Karpas-422 (cell line): ENCODE data around the gene PNPLA5. TPM values are rescaled to one million over a fixed set of nuclear protein-coding genes. Genes with fewer than 3 reads are reported as not detected.

Experiments
- DNase-seq: peaks from one replicate; pipeline ENCODE4 v3.0.0-alpha.2; 2015
- H2AFZ ChIP-seq: fragments of 200-600 bp; sonication (generic); 2 replicates; pipeline ENCODE4 v1.6.1; 2014; ENCODE audit warnings: antibody characterized with exemption, low read length, mixed read lengths
- H3K27ac ChIP-seq: fragments of 200-600 bp; sonication (generic); 2 replicates; pipeline ENCODE4 v1.5.1; 2014; ENCODE audit warnings: mild to moderate bottlenecking, low read length, moderate library complexity
- H3K27me3 ChIP-seq: fragments of 200-600 bp; sonication (generic); 2 replicates; pipeline ENCODE4 v1.6.1; 2014; ENCODE audit warnings: low read length, mixed read lengths
- H3K36me3 ChIP-seq: fragments of 200-600 bp; sonication (generic); 2 replicates; pipeline ENCODE4 v1.6.1; 2014; ENCODE audit warnings: low read length, mixed read lengths; ENCODE audit not compliant: insufficient read depth
- H3K4me1 ChIP-seq: fragments of 200-600 bp; sonication (generic); 2 replicates; pipeline ENCODE4 v1.6.1; 2014; ENCODE audit warnings: mild to moderate bottlenecking, low read length, mixed read lengths
- H3K4me2 ChIP-seq: fragments of 200-600 bp; sonication (generic); 2 replicates; pipeline ENCODE4 v1.6.1; 2014; ENCODE audit warnings: low read length, low read depth, mild to moderate bottlenecking; ENCODE audit not compliant: poor library complexity, severe bottlenecking
- H3K4me3 ChIP-seq: fragments of 200-600 bp; sonication (generic); 2 replicates; pipeline ENCODE4 v1.5.1; 2014; ENCODE audit warnings: mild to moderate bottlenecking, antibody characterized with exemption, low read length, mixed read lengths
- H3K79me2 ChIP-seq: fragments of 200-600 bp; sonication (generic); 2 replicates; pipeline ENCODE4 v1.6.1; 2014; ENCODE audit warnings: mild to moderate bottlenecking, low read length, mixed read lengths
- H3K9ac ChIP-seq: fragments of 200-600 bp; sonication (generic); 2 replicates; pipeline ENCODE4 v1.6.0; 2014; ENCODE audit warnings: low read length
- H3K9me2 ChIP-seq: fragments of 200-600 bp; sonication (generic), shearing (Covaris generic); replicated peaks from 2 replicates; pipeline ENCODE4 v1.6.0; 2014; ENCODE audit warnings: mild to moderate bottlenecking, low read length, moderate library complexity; ENCODE audit not compliant: insufficient read depth
- H3K9me3 ChIP-seq: fragments of 300-700, 200-600 bp; sonication (generic); 2 replicates; pipeline ENCODE4 v1.6.1; 2014; ENCODE audit warnings: low read length, mixed read lengths
- H4K20me1 ChIP-seq: fragments of 200-600 bp; sonication (generic); 2 replicates; pipeline ENCODE4 v1.6.1; 2014; ENCODE audit warnings: mild to moderate bottlenecking, antibody characterized with exemption, low read length, low read depth; ENCODE audit not compliant: insufficient read depth
- total RNA-seq: library from RNA; depleted of rRNA; stranded (reverse); fragments of >200 nt; shearing (Covaris generic); gene quantifications from 2 replicates; pipeline ENCODE4 v1.2.3, GENCODE V29; 2014; ENCODE audit warnings: low replicate concordance

The PNPLA5 gene
- total RNA-seq, 1 experiment from 2014 or later, result not detected

DNA sequence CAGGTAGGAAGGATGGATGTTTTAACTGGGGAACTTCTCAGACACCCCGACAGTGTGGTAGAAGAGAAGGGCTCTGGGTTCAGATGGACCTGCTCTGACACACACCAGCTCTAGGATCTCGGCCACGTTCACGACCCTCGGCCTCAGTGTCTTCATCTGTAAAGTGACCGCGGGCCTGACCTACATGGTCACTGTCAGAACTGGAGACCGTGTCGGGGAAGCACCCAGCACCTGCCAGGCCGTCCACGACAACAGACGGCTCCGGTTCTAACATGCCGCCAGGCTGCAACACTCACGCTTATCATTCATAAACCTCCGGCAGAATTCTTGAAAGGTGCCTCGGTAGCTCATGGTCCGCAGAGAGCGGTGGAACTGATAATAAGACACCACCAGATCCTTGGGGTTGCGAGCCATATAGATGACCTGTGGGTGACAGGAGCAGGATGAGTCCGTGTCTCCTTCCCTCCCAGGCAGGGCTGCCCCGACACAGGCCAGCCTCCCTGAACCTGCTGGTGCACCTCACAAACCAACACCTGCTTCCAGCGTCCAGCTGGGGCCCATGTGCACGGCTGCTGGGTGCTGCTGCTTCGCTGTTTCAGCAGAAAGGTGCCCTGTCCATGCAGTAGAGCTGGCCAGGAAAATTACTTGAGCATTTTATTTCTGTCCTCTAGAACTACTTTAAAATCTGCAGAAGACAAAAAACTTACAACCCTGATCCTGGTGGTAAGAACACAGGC, 53.1 kb downstream of the PNPLA5 start:
- no peak overlapping the region for H3K4me3 ChIP-seq
- no peaks in the 10 kb centered on the region; the same call in 1 of the 2 replicates for H4K20me1 ChIP-seq
- no peak overlapping the region for H3K27ac ChIP-seq
- no peaks in the 10 kb centered on the region for H3K27me3 ChIP-seq
- H3K4me2 ChIP-seq, result no peak overlapping the region
- no peak overlapping the region for H2AFZ ChIP-seq
- no peaks in the 10 kb centered on the region for H3K36me3 ChIP-seq
- no peak for DNase-seq
- no peaks in the 10 kb centered on the region for H3K9me2 ChIP-seq
- no peaks in the 10 kb centered on the region for H3K4me1 ChIP-seq
- H3K9ac ChIP-seq, result no peak overlapping the region
- no peaks in the 10 kb centered on the region for H3K9me3 ChIP-seq
- no peaks in the 10 kb centered on the region for H3K79me2 ChIP-seq

- no peaks in the 10 kb centered on the region for H3K4me1 ChIP-seq
- no peaks in the 10 kb centered on the region for H3K9me2 ChIP-seq
- DNase-seq, result no peak
- H4K20me1 ChIP-seq, result no peaks in the 10 kb centered on the region
- H3K79me2 ChIP-seq, result no peaks in the 10 kb centered on the region
- no peaks in the 10 kb centered on the region for H3K9me3 ChIP-seq
- no peak overlapping the region for H3K4me2 ChIP-seq
- H3K36me3 ChIP-seq, result no peaks in the 10 kb centered on the region
- no peak overlapping the region for H3K27ac ChIP-seq
- H3K4me3 ChIP-seq, result no peak overlapping the region
- H2AFZ ChIP-seq, result no peak overlapping the region
- H3K9ac ChIP-seq, result no peak overlapping the region
- no peaks in the 10 kb centered on the region for H3K27me3 ChIP-seq
Observed at GRCh38 chr22:43838161-43838560, 53.7 kb downstream of the PNPLA5 start.

- no peaks in the 10 kb centered on the region for H4K20me1 ChIP-seq
- no peak overlapping the region for H3K9ac ChIP-seq
- H3K9me3 ChIP-seq, result no peaks in the 10 kb centered on the region
- no peak overlapping the region for H3K4me3 ChIP-seq
- no peaks in the 10 kb centered on the region for H3K4me1 ChIP-seq
- H2AFZ ChIP-seq, result no peak overlapping the region
- H3K4me2 ChIP-seq, result no peak overlapping the region
- H3K9me2 ChIP-seq, result no peaks in the 10 kb centered on the region
- no peaks in the 10 kb centered on the region for H3K36me3 ChIP-seq
- H3K27ac ChIP-seq, result no peak overlapping the region
- no peaks in the 10 kb centered on the region for H3K79me2 ChIP-seq
- no peak for DNase-seq
- no peaks in the 10 kb centered on the region for H3K27me3 ChIP-seq
Observed at GRCh38 chr22:43837666-43838065, 54.1 kb downstream of the PNPLA5 start.

- Histone ChIP-seq H3K4me2 (no peak overlapping the region), H3K36me3 (no peaks in the 10 kb centered on the region), H4K20me1 (no peaks in the 10 kb centered on the region), H2AFZ (no peak overlapping the region), H3K9ac (no peak overlapping the region), H3K4me1 (no peaks in the 10 kb centered on the region), H3K79me2 (no peaks in the 10 kb centered on the region), H3K9me2 (no peaks in the 10 kb centered on the region), H3K27me3 (no peaks in the 10 kb centered on the region), H3K27ac (no peak overlapping the region), H3K4me3 (no peak overlapping the region), H3K9me3 (no peaks in the 10 kb centered on the region)
- no peak for DNase-seq
Observed at GRCh38 chr22:43835736-43836135, 56.1 kb downstream of the PNPLA5 start.

DNA sequence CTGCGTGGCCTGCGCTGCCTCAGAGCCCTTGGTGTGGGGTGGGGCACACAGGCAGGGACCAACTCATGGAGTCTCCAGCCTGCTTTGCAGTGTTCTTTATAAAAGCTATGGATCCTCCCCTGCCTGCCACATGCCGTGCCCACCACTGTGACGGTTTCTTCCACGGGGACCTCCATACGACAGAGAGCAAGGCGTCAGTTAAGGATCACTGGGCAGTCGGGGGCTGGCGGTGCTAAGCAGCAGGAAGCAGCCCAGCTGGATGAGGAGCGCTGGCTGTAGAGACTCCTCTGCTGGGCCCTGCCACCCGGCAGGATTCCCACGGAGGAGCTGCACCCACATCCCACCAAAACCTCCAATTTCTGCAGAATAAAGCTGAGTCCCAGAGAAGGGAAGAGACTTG, 56.6 kb downstream of the PNPLA5 start:
- no peak overlapping the region for H3K4me3 ChIP-seq
- no peak overlapping the region for H2AFZ ChIP-seq
- H3K79me2 ChIP-seq, result no peaks in the 10 kb centered on the region
- H3K4me2 ChIP-seq, result no peak overlapping the region
- no peak overlapping the region for H3K9ac ChIP-seq
- H3K9me2 ChIP-seq, result no peaks in the 10 kb centered on the region
- no peaks in the 10 kb centered on the region for H4K20me1 ChIP-seq
- no peaks in the 10 kb centered on the region for H3K36me3 ChIP-seq
- no peaks in the 10 kb centered on the region for H3K9me3 ChIP-seq
- no peaks in the 10 kb centered on the region for H3K4me1 ChIP-seq
- H3K27ac ChIP-seq, result no peak overlapping the region
- no peaks in the 10 kb centered on the region for H3K27me3 ChIP-seq
- DNase-seq, result no peak

DNA sequence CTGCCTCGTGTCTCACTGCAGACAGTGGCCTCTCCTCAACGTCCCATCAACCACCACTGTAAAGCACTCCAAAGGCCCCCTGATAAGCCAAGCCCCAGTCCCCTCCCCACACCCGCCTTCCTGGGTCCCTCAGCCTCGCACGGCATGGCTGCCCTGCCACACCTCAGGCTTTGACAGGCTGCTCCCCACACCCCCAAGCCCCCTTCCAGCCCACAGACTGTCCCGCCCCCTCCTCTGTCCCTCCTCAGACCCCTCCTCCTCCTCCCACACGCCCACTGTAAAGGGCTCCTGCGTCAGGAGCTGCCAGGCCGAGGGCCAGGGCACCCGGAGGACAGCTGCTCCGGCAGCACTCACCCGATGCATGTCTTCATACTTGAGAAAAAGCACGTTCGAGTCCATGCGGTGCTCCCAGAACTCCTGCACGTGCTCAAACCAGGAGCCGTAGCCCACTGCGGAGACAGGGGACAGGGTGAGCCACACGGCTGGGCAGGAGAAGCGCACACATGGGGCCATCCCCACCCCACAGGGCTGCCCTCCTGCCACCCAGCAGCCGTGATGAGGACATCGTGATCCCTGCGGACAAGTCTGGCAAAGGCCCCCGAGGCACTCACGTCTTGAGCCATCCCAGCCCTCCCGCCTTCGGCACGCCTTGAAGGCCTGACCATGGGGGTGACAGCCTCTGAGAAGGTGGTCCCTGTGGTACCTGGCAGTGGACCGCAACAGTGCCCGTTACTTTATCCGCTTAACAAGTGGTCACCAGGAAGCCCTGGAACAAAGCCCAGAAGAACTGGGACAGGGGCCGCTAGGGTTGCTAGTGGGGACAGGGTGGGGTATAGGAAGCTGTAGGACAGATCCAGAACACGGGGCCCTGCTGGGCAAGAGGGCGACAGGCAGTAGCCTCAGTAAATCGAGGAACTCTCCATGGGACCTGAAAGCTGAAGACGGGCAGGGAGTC, 58.2 kb downstream of the PNPLA5 start:
- DNase-seq, result no peak
- H4K20me1 ChIP-seq, result no peaks in the 10 kb centered on the region
- no peak overlapping the region for H3K4me2 ChIP-seq
- no peaks in the 10 kb centered on the region for H3K27me3 ChIP-seq
- no peaks in the 10 kb centered on the region for H3K79me2 ChIP-seq
- H3K4me1 ChIP-seq, result peaks cover 8% of the 10 kb centered on the region
- H3K9ac ChIP-seq, result no peak overlapping the region
- no peaks in the 10 kb centered on the region for H3K36me3 ChIP-seq
- H3K9me3 ChIP-seq, result no peaks in the 10 kb centered on the region
- no peak overlapping the region for H3K27ac ChIP-seq
- H2AFZ ChIP-seq, result no peak overlapping the region
- no peaks in the 10 kb centered on the region for H3K9me2 ChIP-seq
- H3K4me3 ChIP-seq, result no peak overlapping the region

GRCh38 chr22:43832393-43833265, 59.2 kb downstream of the PNPLA5 start:
- H3K9me3 ChIP-seq, result no peaks in the 10 kb centered on the region
- H3K4me1 ChIP-seq, result peaks cover 8% of the 10 kb centered on the region
- H3K4me2 ChIP-seq, result no peak overlapping the region
- H3K27ac ChIP-seq, result no peak overlapping the region
- no peaks in the 10 kb centered on the region for H4K20me1 ChIP-seq
- H3K79me2 ChIP-seq, result no peaks in the 10 kb centered on the region
- H3K36me3 ChIP-seq, result no peaks in the 10 kb centered on the region
- no peak overlapping the region for H2AFZ ChIP-seq
- H3K27me3 ChIP-seq, result no peaks in the 10 kb centered on the region
- H3K9ac ChIP-seq, result no peak overlapping the region
- no peak overlapping the region for H3K4me3 ChIP-seq
- no peaks in the 10 kb centered on the region for H3K9me2 ChIP-seq
- DNase-seq, result no peak
